HL-60 (cell line): Measurements from ENCODE around the gene RTN4RL1.

Source experiments
- DNase-seq, 2 experiments: peaks; one replicate each; pipeline ENCODE4 v3.0.0-alpha.2; 2010 to 2020; ENCODE audit warnings: low read depth in 1 of 2, low spot score in 1 of 2
- H3K27ac ChIP-seq: fragments of 250-450 bp; sonication (Bioruptor Pico); replicated peaks from 2 replicates; pipeline ENCODE4 v1.5.1; 2020; ENCODE audit warnings: mild to moderate bottlenecking, moderate library complexity
- H3K27me3 ChIP-seq: fragments of 250-450 bp; sonication (Bioruptor Pico); 2 replicates; pipeline ENCODE4 v1.5.1; 2021; ENCODE audit warnings: mild to moderate bottlenecking, moderate library complexity; ENCODE audit not compliant: insufficient read depth, poor library complexity, severe bottlenecking
- H3K4me3 ChIP-seq: replicated peaks from 2 replicates; pipeline ENCODE4 v1.5.1; 2011; ENCODE audit warnings: mild to moderate bottlenecking, control low read depth, low read length; ENCODE audit not compliant: insufficient read depth
- CTCF ChIP-seq: IDR thresholded peaks from one replicate; pipeline ENCODE4 v1.5.1; 2011; ENCODE audit warnings: low read length, control low read depth, inconsistent platforms; ENCODE audit not compliant: insufficient read depth
- GABPA ChIP-seq: IDR thresholded peaks from 2 replicates; pipeline ENCODE4 v1.6.1; 2012; ENCODE audit warnings: low read depth
- POLR2AphosphoS5 ChIP-seq: IDR thresholded peaks from 2 replicates; pipeline ENCODE4 v1.6.1; 2012; ENCODE audit warnings: low read depth
- REST ChIP-seq: IDR thresholded peaks from 2 replicates; pipeline ENCODE4 v1.6.1; 2012; ENCODE audit warnings: low read depth; ENCODE audit not compliant: insufficient replicate concordance
- SPI1 ChIP-seq: IDR thresholded peaks from 2 replicates; pipeline ENCODE4 v1.6.1; 2012; ENCODE audit warnings: low read depth, mild to moderate bottlenecking, borderline replicate concordance

Gene RTN4RL1

GRCh38 chr17:2060681-2061440 lies 35.7 kb upstream of the RTN4RL1 start:
- H3K27me3 ChIP-seq = no peaks in the 10 kb centered on the region
- no peak overlapping the region for H3K27ac ChIP-seq

GRCh38 chr17:2060385-2060658 lies 35.2 kb upstream of the RTN4RL1 start:
- H3K27me3 ChIP-seq = no peaks in the 10 kb centered on the region
- no peak overlapping the region for H3K27ac ChIP-seq
- TF ChIP-seq SPI1 (no peak), REST (no peak), POLR2AphosphoS5 (no peak)

More at GRCh38 chr17:2060681-2061440, 35.7 kb upstream of the RTN4RL1 start:
- TF ChIP-seq REST (no peak), GABPA (no peak), POLR2AphosphoS5 (no peak), SPI1 (no peak), CTCF (no peak)
- no peak overlapping the region for H3K4me3 ChIP-seq
- DNase-seq = no peak

GRCh38 chr17:2059547-2060384 lies 34.6 kb upstream of the RTN4RL1 start:
- Histone ChIP-seq H3K27ac (peak overlapping the region; percentile 66), H3K4me3 (no peak overlapping the region)
- TF ChIP-seq REST (no peak), CTCF (no peak), SPI1 (no peak), POLR2AphosphoS5 (no peak), GABPA (no peak)

More at GRCh38 chr17:2060385-2060658, 35.2 kb upstream of the RTN4RL1 start:
- no peak for DNase-seq
- H3K4me3 ChIP-seq = no peak overlapping the region

More at GRCh38 chr17:2059547-2060384, 34.6 kb upstream of the RTN4RL1 start:
- no peak for DNase-seq
- H3K27me3 ChIP-seq = no peaks in the 10 kb centered on the region
